HG03565 (cell line): ENCODE measurements around the gene TPO.

ENCODE experiments used
- ATAC-seq: cut with Tn5 transposase; IDR thresholded peaks from one replicate; pipeline ENCODE4 v1.9.1; 2021; ENCODE audit warnings: mild to moderate bottlenecking, moderate library complexity; ENCODE audit not compliant: unreplicated experiment

Gene TPO

DNA sequence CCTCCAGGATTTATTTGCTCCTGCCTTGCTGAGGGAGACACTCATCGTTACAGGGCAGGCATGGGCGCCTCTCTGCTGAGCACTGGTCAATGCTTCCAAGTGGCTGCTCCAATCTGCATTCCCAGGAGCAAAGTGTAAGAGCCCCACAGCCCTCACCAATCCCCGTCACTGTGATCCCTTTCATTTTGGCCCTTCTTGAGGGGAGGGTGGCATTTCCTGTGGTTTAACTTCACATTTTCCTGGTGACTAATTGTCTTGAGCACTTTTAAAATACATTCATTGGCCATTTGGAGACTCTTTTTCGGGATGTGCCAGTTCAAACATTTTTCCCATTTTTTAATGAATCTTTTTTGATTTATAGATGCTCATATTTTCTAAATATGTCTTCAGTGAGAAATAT lies 33.0 kb downstream of the TPO start:
- ATAC-seq = no peak

DNA sequence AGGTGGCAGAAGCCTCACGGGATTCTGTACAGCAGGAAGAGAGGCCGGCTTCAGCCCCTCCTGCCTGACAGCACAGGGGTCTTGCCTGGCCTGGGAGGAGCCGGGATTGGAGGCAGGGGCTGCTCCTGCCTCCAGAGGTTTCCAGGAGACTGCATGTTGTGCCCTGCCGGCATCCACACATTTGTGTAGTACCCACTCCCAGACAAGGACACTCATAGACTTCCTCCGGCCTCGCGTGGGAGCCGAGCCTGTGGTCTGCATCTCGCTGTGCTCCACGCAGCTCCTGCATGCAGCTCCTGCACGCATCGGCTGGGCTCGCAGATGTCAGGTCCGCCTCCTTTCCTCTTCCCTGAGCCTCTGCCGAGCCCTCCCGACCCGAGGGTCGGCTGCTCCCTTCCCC lies 34.7 kb downstream of the TPO start:
- no peak for ATAC-seq

DNA sequence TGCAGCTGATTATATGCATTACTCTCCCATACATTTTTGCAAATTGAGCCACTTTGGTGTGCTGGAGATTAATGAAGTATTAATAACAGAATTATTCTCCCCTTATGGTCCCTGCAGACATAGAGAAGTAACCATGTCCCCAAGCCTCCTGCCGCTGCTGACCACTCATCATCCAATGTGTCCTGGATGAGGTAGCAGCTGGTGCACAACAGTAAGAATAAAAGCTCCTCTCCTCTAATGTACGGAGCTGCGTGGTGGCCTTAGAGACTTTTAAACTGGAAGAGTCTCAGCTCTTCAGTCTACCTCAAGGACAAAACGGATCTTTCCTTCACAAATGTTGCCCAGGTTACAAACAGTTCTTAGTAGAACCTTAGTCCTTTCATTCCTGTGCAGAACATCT lies 37.7 kb downstream of the TPO start:
- ATAC-seq = no peak

GRCh38 chr2:1451422-1451821 lies 38.2 kb downstream of the TPO start:
- ATAC-seq = no peak

- no peak for ATAC-seq
These were observed 40.3 kb downstream of the TPO start for GRCh38 chr2:1453561-1453960.

- no peak for ATAC-seq
These were observed 41.1 kb downstream of the TPO start for GRCh38 chr2:1454346-1454745.

- ATAC-seq = no peak
These were observed 42.2 kb downstream of the TPO start for GRCh38 chr2:1455466-1455865.

DNA sequence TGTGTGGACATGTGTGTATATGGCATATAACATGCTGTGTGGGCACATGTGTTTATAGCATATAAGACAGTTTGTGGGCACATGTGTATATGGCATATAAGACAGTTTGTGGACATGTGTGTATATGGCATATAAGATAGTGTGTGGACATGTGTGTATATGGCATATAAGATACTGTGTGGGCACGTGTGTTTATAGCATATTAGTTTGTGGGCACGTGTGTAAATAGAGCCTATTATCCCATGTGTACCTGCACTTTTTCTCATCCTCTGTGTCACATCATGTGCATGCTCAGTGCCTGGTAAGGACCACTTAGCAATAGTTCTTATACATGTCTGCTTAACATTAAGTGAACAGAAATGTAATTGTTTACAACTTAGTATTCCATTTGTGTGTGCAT lies 45.2 kb downstream of the TPO start:
- no peak for ATAC-seq

GRCh38 chr2:1459727-1460126 lies 46.5 kb downstream of the TPO start:
- ATAC-seq = no peak

DNA sequence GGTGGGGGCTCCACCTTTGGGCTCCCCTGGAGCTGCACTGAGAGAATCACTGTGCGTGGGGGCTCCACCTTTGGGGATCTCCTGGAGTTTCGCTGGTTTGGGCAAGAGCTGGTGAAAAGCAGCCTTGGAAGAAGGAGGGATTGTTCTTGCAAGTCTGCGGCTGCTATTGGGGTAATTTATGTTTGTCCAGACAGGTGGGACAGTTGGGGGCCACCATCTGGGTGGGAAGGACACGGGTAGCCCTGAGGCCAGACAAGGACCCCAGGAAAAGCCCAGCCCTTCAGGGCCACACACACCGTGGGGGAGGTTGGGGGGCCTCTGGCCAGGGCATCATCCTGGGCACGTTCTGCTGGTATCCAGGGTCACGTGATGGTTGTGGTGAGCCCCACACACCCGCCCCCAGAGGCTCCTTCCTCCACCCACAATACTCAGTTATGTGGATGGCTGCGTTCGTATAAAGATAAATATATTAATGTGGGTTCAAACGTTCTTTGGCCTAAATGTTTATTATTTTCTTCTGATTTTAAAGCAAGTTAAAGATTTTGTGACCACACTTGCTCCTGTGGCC lies 47.7 kb downstream of the TPO start:
- no peak for ATAC-seq

DNA sequence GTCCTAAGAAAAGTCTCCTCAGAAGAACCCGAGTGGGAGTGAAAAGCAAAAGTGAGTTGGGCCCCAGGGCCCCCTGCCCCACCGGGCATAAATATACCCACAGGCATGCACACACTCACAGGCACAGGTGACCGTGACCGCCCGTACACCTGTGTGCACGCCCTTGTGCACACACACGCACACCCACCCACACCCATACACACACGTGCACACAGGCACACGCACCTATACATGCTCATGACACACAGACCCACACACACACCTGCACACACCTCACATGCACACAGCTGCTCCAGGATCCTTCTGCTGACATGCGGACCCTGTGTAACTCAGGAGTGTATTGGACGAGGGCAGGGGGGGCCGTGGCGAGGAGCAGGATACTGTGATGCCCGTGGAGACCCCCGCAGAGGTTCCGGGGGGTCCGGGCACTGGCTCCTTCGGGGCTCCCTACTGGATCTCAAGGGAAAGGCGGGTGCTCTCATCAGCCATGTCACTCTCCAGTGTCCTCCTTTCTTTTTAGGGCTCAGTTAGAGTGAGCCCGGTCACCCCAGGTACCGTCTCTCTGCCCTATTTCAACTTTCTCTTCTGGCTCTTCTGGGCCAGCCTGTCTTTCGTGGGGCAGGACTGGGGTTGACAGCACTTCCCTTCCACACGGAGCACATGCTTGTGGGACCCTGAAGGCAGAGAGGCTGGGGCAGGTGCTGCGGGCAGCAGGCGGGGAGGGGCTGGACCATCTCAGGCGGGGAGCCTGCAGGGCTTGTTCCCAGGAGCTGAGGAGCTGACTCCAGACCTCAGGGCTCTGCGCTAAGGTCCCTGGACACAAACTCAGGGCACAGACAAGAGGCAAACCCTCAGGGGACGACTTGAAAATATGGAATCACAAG lies 48.5 kb downstream of the TPO start:
- no peak for ATAC-seq

GRCh38 chr2:1462994-1463393 lies 49.7 kb downstream of the TPO start:
- no peak for ATAC-seq

- no peak for ATAC-seq
These were observed 59.1 kb downstream of the TPO start for GRCh38 chr2:1472350-1472749.

- no peak for ATAC-seq
These were observed 63.4 kb downstream of the TPO start for GRCh38 chr2:1476617-1477195.

GRCh38 chr2:1477196-1478040 lies 64.2 kb downstream of the TPO start:
- no peak for ATAC-seq

DNA sequence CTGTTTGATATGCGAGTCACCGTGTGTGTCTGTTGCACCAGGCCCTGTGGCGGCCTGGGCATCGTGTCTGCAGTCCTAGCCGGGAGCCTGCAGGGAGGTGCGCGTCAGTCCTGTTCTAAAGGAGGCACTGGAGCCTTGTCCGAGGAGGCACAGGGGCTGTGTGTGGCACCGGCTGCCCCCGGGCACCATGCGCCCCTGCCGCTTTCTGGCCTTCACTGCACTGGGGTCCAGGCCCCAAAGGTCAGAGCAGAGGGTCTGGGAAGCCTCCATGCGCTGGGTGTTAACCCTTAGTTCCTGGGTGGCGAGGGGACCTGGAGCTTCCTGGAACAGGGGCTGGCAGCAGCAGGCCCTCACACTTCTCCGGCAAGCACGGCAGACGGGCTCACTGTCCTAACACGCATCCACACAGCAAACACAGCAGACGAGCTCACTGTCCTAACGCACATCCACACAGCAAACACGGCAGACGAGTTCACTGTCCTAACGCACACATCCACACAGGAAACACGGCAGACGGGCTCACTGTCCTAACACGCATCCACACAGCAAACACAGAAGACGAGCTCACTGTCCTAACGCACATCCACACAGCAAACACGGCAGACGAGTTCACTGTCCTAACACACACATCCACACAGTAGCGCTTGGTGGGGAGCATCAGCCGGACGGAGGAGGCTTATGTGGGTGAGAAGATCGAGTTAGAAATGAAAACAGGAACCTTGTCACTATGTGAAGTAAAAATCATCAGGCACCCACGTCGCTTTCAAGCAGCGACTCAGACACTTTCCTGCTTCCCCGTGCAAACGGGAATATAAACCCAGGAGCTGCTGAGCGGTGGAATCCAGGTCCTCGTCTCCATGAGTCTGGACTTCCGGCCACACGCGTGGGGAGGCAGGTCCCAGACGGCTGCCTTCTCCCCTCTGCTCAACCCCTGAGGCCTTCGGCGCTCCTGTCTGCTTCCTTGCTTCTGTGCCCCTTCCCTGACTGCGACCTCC lies 65.3 kb downstream of the TPO start:
- no peak for ATAC-seq

- no peak for ATAC-seq
These were observed 66.1 kb downstream of the TPO start for GRCh38 chr2:1479346-1479745.

DNA sequence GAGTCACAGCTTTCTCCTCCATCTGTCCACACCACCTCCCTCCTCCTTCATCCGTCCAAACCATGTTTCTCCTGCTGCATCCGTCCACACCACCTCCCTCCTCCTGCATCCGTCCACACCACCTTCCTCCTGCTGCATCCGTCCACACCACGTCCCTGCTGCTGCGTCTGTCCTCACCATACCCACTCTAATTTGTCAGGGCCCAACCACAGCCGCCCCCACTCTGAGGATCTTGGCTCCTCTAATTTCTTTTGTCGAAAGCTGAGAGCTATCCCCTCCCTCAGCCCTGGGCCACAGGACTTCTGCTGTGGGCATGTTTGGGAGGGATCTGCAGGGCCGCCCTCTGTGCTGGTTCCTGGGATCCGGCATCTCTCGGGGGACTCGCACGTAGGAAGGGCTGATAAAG lies 67.4 kb downstream of the TPO start:
- no peak for ATAC-seq

- no peak for ATAC-seq
These were observed 68.4 kb downstream of the TPO start for GRCh38 chr2:1481406-1482252.
